ENCODE results near the gene TRIM24.

DNA sequence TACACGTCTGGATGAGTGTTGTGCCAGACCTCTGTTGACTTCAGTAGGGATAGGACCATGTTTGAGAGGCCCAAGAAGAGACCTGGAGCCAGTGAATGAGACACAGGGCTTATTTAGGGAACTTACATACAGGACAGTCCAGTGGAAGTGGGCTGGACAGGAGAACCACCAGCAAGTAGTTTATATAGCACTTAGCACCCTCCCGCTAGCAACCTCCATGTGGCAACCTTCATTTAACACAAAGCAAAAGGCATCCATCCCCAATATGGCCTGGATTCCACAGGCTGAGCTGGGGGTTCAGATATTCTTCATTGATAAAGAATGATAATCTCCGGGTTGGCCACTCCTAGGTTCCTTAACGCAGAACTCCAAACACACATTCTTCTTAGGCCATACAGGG is 93.7 kb downstream of the TRIM24 start:
- TF ChIP-seq, protein P1, sequence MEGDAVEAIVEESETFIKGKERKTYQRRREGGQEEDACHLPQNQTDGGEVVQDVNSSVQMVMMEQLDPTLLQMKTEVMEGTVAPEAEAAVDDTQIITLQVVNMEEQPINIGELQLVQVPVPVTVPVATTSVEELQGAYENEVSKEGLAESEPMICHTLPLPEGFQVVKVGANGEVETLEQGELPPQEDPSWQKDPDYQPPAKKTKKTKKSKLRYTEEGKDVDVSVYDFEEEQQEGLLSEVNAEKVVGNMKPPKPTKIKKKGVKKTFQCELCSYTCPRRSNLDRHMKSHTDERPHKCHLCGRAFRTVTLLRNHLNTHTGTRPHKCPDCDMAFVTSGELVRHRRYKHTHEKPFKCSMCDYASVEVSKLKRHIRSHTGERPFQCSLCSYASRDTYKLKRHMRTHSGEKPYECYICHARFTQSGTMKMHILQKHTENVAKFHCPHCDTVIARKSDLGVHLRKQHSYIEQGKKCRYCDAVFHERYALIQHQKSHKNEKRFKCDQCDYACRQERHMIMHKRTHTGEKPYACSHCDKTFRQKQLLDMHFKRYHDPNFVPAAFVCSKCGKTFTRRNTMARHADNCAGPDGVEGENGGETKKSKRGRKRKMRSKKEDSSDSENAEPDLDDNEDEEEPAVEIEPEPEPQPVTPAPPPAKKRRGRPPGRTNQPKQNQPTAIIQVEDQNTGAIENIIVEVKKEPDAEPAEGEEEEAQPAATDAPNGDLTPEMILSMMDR (IDR thresholded peaks at IDR 0.05) = no peak
- TF ChIP-seq EZH2 (IDR thresholded peaks at IDR 0.05) = no peak
- TF ChIP-seq EZH2phosphoT487 (IDR thresholded peaks at IDR 0.05) = no peak

Measured in neural progenitor cell (in vitro differentiated cells).